Retina (tissue), 1 donor: Measurements from ENCODE around the gene ADO.

Experiments used
- DNase-seq: peaks from one replicate; pipeline ENCODE4 v3.0.0-alpha.2; 2016

The ADO gene

DNA sequence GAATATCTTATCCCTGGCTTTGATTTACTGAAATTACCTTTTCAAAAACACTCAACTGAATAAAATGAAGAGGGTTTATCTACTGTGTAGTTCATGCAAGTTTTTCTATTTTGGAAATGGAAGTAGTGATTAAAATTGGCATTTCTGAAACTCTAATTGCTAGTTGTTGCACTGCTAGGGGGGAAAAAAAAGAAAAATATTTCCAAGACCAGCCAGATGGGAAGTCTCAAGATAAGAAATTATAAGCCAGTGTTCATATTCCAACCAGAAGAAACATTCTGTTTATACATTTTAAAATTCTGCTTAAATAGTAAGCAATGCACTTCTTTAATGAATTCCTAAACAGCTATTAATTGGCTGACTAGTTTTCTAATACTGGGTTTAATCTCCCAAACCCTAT, 9.4 kb upstream of the ADO start:
- no peak for DNase-seq

DNA sequence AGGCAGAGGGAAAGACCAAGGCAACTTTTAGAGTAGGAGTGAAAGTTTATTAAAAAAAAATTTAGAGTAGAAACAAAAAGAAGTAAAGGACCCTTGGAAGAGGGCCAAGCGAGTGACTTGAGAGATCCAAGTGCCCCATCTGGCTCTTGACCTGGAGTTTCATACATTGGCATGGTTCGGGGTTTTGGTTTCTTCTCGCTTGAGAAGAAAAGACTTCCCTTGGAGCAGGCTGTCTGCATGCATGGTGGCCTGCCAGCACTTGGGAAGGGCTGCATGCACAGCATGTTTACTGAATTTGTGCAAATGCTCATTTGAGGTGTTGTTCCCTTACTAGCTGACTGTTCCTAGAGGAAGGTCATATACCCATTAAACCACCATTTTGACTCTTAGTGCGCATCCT, 8.8 kb upstream of the ADO start:
- DNase-seq = no peak

DNA sequence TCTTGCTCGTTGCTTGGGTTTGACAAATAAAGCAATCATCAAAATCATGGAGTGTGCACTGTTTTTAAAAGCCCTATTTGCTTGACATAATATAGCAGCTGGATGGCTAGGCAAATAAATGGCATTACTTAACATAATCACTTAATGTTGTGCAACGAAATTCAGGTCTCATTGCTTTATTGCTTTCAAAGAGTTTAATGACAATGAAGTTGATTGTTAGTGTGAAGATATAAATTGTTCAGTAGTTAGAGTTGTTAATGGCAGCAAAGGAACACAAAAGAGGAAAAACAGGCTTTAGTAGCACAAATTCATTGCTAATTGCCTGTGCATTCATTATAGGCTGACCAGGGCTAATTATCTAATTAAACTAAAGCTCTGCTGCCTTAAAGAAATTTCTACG, 7.6 kb upstream of the ADO start:
- DNase-seq = no peak

DNA sequence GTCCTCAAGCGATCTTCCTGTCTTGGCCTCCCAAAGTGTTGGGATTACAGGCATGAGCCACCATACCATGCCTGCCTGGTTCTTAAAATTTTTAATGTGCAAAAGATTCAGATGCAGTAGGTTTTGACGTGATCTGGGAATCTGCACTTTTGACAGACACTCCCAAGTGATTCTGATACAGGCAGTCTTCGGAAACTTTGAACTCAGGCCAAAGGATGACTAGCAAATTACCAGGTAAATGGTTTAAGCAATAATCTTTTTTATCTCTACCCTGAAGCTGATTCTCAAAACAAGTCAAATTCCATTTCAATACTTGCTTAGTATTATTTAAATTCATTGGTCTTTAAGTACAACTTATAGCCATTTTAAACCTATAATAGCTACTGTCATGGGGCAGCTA, 2.6 kb upstream of the ADO start:
- DNase-seq = no peak

DNA sequence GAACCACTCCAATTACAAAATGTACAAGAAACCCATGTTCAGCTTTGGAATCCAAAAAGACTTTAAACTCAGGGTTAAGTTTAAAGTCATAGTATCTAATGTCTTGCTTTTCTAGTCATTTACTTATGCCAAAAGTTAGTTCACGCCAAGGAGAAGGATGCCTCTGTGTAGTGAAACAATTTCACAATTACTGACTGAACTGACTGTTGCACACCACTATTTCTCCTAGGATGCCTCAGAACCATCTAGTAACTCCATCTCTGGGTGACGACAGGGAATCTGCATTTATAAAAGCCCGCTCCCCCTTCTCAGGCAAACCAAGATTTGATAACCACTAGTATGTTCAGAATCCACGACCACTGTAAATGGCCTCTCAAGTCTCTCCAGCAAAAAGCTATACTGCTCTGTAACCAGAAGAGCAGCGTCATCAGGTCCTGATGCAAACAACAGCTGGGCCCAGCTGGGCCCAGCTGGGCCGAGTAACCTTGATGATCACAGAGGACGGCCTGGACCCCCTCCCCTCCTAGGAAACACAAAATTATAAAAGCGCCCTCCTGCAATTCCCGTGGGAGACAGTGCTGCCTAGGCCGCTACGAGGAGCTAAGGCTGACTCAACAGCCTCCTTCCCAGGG, 680 bp upstream of the ADO start:
- DNase-seq = no peak

DNA sequence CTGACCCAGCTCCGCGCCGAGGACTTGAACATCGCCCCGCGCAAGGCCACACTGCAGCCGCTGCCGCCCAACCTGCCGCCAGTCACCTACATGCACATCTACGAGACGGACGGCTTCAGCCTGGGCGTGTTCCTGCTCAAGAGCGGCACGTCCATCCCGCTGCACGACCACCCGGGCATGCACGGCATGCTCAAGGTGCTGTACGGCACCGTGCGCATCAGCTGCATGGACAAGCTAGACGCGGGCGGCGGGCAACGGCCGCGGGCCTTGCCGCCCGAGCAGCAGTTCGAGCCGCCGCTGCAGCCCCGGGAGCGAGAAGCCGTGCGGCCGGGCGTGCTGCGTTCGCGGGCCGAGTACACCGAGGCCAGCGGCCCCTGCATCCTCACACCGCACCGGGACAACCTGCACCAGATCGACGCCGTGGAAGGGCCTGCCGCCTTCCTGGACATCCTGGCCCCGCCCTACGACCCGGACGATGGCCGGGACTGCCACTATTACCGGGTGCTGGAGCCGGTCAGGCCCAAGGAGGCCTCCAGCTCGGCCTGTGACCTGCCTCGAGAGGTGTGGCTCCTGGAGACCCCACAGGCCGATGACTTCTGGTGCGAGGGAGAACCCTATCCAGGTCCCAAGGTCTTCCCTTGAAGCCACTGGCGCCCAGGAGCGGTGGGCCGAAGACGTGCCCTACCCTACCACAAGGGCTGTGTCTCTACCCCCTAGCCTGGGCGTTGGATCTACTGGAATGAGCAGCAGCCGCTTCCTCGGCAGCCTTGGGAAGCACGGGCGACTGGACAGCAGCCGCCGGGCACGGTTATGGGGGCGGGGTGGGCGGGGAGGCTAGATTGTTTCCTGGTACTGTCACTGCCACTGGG, 945 bp downstream of the ADO start:
- peak; percentile 89 for DNase-seq

DNA sequence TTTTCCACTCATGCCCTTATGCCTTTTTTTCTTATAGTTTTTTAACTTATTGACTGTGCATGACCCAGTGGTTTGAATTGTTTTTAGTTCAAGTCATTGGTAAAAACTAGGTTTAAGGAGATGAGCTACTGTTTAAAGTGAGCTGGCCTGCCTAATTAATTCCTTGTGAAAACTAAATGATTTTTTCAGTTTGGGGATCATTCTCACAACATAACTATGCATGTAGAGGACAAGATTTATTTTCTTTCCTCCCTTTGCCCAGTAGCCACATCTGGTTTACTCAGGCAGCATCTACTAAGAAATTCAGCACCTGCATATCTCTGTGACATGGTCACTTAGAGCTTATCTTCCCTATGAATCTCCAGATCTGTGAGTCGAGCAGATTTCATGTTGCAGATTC, 1.7 kb downstream of the ADO start:
- no peak for DNase-seq

DNA sequence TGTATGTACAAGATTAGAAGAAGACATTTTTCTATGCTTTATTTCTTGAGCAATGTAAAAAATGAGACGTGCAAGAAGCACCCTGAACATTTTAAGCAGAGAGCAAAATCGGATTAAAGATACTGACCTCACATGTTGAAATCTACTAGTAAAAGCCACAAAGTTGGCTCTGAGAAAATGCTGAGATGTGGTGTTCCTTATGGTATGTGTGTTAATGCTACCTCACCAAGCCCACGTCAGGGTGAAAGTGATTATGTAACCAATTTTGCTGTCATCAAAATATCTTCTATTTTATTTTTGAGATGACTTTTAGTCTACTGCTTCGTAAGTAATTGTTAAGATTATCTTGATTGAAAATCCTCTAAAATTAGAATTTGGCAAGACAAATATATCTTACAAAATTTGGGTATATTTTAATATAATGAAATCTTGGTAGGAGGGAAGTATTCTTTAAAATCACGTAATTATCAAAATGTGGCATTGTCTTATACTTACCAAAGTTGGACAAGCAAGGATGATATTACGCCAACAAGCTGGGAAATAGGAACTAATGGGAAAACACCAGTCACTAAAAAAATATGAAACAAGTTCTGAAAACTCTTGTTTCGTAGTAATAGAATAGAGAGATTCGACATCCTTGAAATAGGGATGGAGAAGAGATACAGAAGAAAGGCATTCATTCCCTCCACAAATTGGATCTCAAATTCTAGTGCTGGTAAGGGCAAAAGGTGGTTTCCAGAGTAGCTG, 5.8 kb downstream of the ADO start:
- DNase-seq = no peak

DNA sequence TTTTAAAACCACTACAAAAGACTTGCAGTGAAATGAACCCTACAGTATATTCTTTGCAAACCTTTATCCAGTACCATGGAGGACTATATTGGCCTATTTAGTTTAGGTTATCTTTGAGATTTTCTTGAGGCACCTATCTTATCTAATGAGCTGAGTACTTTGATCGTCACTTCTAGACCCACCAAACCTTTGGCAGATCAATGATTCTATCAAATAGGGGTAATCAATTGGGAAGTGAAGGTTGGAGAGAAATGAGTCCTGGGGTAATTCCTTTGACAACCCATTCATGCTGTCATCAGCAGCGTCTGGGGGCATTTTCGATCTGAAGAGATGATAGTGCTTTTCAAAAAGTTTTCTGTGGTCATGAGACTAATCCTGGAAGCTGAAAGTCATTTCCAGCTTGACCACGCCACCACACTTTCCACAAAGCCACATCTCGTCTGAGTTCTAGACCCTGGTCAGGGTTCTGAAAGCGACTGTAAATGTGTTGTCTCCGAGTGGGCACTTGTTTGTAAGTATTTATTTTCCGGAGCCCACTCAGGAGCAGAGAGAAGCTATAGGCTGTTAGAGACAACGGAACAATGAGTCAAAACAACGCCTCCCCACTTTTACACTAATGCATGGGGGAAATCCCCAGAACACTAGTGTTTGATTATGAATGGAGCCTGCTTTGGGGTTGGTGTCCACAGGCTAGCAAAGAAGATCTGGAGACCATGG, 6.8 kb downstream of the ADO start:
- no peak for DNase-seq

DNA sequence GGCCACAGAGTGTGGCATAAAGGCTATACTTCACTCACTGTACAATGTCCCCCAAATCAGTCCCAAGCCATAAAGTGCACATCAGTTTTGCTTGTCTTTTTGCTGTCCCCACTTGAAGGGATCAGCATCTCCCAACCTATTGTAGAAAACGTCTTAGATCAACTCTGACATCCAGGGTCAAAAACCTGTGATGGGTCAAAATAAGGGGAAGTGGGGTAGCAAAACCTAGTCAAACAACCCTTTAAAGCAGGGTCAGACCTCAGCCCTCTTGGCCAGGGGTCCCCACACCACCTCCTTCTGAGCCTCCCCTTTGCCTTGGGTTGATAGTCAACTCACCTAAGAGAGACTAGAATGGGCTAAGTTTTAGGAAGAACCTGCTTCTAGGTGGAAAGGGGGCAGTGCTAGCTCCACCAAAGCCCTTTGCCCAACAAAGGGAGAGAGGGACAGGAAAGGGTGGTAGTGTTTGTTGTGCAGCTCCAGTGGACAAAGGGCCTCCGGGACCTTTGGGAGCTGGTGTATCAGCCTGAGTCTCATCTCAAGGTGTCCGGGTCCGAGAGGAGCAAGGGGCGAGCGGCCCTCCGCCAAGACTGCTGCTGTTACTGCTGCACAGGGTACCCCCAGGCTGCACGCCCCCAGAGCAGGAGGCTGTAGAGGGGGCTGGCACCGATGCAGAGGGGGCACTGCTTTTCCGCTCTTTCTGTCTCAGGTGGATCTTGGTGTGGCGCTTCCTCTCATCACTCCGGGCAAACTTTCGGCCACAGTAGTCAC, 8.3 kb downstream of the ADO start:
- no peak for DNase-seq

DNA sequence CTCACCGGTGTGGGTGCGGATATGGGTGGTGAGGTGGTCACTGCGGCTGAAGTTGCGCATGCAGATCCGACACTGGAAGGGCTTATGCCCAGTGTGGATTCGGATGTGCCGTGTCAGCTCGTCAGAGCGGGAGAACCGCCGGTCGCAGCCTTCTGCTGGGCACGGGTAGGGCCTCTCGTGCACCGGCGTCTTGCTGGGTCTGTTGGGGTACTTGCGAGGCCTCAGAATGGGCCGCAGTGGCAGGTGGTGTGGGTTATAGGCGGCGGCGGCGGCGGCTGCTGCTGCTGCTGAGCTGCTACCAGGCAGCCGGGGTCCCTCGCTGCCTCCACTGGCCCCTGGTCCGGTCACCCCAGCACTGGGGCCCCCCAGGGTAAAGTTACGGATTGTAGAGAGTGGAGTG, 8.9 kb downstream of the ADO start:
- no peak for DNase-seq

DNA sequence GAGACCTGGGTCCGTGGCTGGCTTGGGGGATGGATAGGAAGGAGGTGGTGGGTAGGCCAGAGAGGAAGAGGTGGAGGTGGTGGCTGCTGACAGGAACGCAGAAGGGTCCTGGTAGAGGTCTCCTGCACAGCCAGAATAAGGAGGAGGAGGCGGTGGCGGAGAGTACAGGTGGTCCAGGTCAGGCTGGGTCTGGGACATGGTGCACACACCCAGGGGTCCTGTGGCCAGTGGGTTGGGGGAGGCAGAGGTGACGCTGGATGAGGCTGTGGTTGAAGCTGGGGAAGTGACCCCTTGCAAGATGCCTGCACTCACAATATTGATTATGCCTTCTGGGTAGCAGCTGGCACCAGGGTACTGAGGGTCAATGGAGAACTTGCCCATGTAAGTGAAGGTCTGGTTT, 9.5 kb downstream of the ADO start:
- no peak for DNase-seq

DNA sequence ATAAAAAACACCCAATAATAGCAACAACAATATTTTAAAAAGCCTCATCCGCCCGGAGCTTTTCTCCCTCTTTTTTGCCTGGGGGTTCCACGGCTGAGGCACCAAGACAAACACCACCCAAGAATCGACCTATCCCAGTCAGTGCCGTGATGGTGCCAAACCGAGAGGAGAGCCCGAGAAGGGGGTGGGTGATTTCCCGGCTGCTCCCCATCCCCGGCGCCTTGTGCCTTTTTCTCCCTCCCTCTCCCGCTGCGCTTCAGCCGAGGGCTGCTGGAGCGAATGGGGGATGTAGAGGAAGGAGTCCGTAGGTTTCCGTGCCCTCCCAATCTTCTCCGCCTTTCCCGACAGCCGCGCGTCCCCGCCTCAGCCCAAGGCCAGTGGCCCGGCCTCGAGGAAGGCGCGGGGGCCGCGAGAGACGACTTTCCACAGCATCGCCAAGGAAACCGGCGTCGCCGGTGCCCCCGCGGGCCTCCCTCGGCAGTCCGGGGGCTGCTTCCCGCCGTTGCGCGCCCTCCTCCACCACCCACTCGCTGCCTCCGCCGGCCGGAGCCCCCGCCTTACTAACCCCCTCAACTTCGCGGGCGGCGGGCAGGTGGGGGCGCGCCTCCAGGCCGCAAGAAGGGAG, 10.3 kb downstream of the ADO start:
- DNase-seq = no peak

DNA sequence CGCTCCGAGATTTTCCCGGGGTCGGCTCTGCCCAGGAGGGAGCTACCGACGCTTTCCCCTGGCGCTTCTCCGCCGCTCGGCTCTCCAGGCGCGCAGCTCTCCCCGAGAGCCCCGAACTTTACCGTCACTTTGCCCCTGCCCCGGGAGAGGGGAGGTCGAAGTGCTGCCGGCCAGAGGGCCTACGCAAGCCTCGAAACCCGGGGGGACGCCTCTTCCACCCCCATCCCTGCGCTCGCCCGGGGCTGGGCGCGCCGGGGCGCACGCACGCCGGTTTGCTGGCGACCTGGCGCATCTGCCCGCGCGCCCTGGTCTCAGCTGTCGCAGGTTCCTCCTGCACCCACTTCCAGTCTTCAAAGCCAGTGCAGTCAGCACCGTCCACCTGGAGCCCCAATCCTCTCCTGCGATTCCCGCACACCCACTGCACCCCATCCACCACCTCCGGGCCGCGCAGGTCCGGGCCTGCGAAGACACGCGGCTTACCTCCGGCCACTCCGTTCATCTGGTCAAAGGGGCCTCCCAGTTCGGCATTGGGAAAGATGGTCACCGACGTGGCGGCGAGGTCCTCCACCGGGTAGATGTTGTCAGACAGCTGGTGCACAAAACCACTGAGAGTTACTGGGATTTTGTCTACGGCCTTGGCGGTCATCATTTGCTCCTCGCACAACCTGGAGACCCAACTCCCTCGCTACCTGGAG, 11.0 kb downstream of the ADO start:
- DNase-seq = peak; percentile 73

DNA sequence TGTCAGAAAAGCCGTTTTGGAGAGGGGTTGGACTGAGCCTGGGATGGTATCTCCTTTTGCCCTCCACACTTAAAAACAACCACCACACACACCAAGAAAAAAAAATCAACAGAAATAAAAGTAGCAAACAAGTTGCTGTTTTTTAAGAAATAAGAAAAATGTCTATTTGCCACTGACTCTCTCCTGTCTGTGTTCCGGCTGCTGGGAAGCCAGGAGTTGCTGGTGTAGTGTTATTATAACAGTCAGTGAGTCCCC, 11.5 kb downstream of the ADO start:
- DNase-seq = no peak

DNA sequence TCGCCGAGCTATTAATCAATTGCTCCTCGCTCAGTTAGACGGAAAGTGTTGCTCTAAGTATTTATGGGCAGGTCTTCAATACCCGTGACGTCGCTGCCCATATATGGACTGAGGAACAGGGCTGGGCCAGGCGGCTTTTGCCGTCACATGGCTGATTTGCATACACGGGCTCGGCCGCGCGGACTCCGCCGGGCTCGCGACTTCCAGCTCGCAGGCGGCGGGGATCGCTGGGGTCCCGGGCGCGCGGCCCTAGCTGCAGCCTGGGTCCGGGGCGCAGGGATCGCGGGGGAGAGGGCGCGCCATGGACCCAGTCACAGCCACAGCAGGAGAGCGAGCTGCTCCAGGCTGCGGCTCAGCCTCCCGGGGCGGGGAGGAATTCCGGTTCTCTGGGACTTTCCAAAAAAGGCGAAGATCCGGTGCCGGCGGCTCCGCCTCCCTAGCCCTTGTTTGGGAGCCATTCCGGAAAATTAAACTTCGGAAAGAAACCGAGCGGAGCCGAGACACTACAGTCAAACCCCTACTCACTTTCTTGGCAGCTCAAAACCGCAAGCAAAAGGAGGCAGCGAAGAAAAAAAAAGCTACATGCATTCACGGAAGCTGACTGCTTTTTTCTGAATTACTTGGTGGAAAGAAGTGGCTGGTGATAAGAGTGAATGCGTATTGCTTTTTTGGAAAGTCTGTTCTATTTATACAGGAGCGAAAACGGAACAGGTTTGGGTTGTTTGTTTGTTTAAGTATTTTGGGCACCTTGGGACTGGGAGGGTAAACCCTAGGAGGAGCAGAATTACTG, 12.0 kb downstream of the ADO start, which contains the start of gene EGR2:
Gene EGR2 (minus strand): TSS at position 36 of the 790 bp plus-strand sequence. CDS start 337 bp downstream, outside the sequence.
- peak; percentile 92 for DNase-seq

DNA sequence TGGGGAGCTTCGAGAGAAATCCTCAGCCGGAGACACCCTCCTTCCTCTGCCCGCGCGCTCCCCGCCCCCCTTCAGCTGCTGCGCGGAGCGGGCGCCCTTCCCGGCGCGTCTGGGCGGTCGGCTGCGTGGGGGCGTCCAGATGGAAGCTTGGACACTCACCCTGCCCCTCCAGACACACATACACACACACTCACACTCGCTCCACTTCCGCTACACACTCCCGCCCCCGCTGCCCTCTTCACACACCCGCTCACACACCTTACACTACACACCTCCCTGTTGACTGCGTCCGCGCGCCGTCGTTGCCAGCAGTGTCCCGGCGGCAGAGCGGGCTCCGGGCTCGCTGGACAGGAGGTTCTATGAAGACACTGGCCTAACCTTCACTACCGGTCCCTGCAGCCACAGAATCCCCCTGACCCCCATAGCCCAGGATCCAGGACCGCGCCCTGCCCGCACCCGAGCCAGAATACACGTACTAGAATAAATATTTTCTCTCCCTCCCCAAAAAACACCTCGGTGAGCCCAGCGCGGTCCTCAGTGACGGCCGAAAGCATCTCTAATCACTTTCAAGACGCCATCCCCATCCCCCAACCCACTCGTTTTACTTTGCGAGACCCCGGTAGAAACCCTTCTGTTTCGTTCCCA, 12.7 kb downstream of the ADO start:
- DNase-seq = peak; percentile 72

DNA sequence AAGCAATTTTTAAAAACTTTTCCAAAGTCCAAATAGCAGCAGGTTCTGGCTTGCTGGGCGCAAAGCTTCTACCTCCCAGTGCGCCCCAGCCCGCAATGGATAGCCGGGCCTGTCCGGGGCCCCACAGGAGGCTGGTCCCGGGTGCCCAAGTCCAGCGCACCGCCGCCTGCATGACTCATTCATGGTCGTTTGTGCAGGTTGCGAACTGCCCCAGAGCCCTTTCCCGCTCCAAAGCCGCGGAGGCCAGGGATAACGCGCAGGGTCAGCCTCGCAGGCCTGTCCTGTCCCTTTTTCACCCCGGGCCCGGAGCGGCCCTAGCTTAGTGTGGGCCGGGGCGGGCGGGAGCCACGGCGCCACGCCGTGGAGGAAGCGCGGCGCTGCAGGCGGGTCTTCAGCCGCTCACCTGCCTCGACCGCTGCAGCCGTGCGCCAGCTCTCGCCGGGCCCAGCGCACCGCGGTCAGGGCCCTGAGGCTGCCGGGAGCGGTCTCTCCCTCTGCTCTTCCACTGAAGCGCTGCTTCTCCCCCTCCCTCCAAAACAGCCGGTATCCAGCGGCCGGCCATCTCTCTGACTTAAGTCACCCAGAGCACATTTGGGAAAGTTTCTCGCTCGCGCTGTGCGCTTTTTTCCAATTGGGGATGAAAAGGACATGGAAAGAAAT, 13.4 kb downstream of the ADO start:
- peak; percentile 90 for DNase-seq

DNA sequence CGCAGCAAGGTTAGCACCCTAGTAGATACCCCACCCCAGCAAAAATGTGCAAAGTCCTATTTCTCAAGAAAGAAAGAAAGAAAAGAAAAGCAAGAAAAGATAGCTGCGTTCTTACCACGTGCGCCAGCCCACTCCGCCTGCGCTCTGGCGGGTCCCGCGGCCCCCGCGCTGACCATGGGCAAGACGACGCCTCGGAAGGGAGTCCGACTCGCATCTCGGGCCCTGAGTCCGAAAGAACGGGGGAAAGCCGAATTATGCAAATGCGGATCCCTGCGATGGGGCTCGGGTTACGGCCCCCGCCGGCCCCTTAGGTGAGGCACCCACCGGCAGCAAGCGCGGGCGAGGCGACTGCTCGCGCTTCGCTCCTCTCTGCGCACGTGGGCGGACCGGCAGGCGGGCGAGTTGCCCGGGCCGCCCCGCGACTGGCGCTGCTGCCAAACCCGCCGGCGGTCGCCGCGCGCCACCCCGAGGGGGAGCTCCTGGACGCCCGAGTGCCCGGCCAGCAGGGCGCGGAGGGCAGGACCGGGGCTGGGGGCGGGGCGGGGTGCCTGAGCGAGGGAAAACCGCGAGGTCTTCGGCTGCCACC, 14.0 kb downstream of the ADO start:
- peak; percentile 79 for DNase-seq
